ENCODE measurements around the gene TNK1.
"Not testable (repeated sequence)": the region's sequence is repeated elsewhere in the genome, so short reads cannot be mapped to it uniquely, and the experiment has no call there.

Gene TNK1

GRCh38 chr17:7355573-7355972 lies 25.3 kb upstream of the TNK1 start:
- no peak for DNase-seq

GRCh38 chr17:7356072-7356549 lies 24.8 kb upstream of the TNK1 start:
- DNase-seq, result peak; percentile 82

GRCh38 chr17:7356756-7357155 lies 24.1 kb upstream of the TNK1 start:
- no peak for DNase-seq

GRCh38 chr17:7357381-7357780 lies 23.5 kb upstream of the TNK1 start:
- DNase-seq, result no peak

GRCh38 chr17:7361906-7362305 lies 19.0 kb upstream of the TNK1 start:
- no peak for DNase-seq

- DNase-seq, result no peak
Observed at GRCh38 chr17:7363311-7363710, 17.6 kb upstream of the TNK1 start.

- DNase-seq, result not testable (repeated sequence)
Observed at GRCh38 chr17:7365963-7366362, 14.9 kb upstream of the TNK1 start.

- no peak for DNase-seq
Observed at GRCh38 chr17:7367083-7367482, 13.8 kb upstream of the TNK1 start.

- DNase-seq, result no peak
Observed at GRCh38 chr17:7367918-7368598, 12.8 kb upstream of the TNK1 start.

- not testable (repeated sequence) for DNase-seq
Observed at GRCh38 chr17:7368599-7368994, 12.3 kb upstream of the TNK1 start.

- DNase-seq, result no peak
Observed at GRCh38 chr17:7369825-7370224, 11.1 kb upstream of the TNK1 start.

GRCh38 chr17:7370853-7371252 lies 10.0 kb upstream of the TNK1 start:
- no peak for DNase-seq

GRCh38 chr17:7374353-7374752 lies 6.5 kb upstream of the TNK1 start:
- DNase-seq, result no peak

- no peak for DNase-seq
Observed at GRCh38 chr17:7379134-7379533, 1.8 kb upstream of the TNK1 start.

- no peak for DNase-seq
Observed at GRCh38 chr17:7380321-7380720, 568 bp upstream of the TNK1 start.

GRCh38 chr17:7382901-7383300 lies 2.0 kb downstream of the TNK1 start:
- no peak for DNase-seq

GRCh38 chr17:7383371-7383741 lies 2.5 kb downstream of the TNK1 start:
- no peak for DNase-seq

GRCh38 chr17:7383742-7384488 lies 3.0 kb downstream of the TNK1 start:
- peak; percentile 77 for DNase-seq

- DNase-seq, result no peak
Observed at GRCh38 chr17:7384489-7385081, 3.7 kb downstream of the TNK1 start.

GRCh38 chr17:7388856-7389255 lies 8.0 kb downstream of the TNK1 start:
- DNase-seq, result no peak

- DNase-seq, result no peak
Observed at GRCh38 chr17:7389924-7390910, 9.3 kb downstream of the TNK1 start.

GRCh38 chr17:7391307-7391706 lies 10.4 kb downstream of the TNK1 start:
- no peak for DNase-seq

Measured in stimulated activated CD4-positive, alpha-beta T cell treated with anti-CD3 and anti-CD28 coated beads, Interleukin-12 subunit alpha, Interleukin-12 subunit beta, amount 100 ng/mL, for 4 hours (primary cell).